HG03066 (cell line): ENCODE data around the gene ZNF587.
A peak's percentile ranks its signal among the peaks of the same experiment; 100 is the strongest.
"Not testable (repeated sequence)": the region's sequence is repeated elsewhere in the genome, so short reads cannot be mapped to it uniquely, and the experiment has no call there.

ENCODE experiments used
- ATAC-seq: cut with Tn5 transposase; IDR thresholded peaks from one replicate; pipeline ENCODE4 v1.9.1; 2021; ENCODE audit warnings: low read depth; ENCODE audit not compliant: unreplicated experiment

Gene ZNF587

GRCh38 chr19:57873883-57874799, 24.5 kb downstream of the ZNF587 start:
- not testable (repeated sequence) for ATAC-seq

GRCh38 chr19:57886046-57886445, 36.4 kb downstream of the ZNF587 start:
- ATAC-seq: no peak

GRCh38 chr19:57887195-57887941, 37.7 kb downstream of the ZNF587 start:
- ATAC-seq: no peak

GRCh38 chr19:57888107-57888559, 38.5 kb downstream of the ZNF587 start:
- ATAC-seq: no peak

DNA sequence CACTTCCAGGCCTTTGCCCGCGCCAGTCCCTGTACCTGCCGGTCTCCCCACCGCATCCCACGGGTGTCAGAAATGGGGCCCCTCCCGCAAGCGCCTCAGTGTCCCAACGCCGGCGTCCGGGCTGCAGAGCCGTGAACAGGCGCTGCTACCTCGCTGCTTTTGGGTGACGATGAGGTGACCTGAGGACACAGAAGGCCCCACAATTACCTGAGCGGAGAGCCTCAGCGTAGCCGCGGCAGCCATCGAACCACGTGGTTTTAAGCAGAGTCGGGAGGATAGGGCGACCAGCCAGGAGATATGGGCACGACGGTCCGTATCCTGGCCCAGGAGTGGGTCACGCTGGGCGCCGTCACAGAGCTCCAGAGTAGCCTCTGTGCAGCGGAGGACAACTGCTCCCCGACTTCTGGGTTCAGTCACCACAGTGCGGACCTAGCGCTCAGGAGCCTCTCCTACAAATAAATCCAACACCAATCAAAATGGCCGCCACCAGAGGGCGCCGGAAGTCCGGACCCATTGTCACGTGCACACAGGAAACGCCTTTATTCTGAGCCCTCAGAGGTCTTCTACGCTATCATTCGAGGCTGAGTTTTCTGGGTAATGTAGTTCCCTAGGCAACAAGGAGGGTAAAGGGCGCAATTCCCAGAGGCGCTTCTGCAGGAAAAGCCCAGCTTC, 39.0 kb downstream of the ZNF587 start, which contains the start of gene ZNF814:
ZNF814 (minus strand) TSS at position 478 of the 672 bp plus-strand sequence; CDS start at position 243, 235 bp downstream.
- ATAC-seq: peak; percentile 70

DNA sequence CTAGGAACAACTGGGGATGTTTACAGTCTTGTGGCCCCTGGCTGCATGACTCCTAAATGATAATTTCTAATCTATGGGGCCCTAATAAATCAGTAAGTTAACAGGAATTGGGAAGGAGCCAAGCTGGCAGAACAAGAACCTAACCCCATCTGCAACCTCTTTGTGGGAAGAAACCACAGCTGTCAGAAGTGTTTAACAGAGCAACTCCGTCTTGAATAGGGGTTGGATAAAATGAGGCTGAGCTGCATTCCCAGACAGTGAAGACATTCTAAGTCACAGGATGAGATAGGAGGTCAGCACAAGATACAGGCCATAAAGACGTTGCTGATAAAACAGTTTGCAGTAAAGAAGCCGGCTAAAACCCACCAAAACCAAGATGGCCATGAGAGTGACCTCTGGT, 41.0 kb downstream of the ZNF587 start:
- not testable (repeated sequence) for ATAC-seq

- ATAC-seq: no peak
These were observed 50.7 kb downstream of the ZNF587 start for GRCh38 chr19:57900311-57900710.

DNA sequence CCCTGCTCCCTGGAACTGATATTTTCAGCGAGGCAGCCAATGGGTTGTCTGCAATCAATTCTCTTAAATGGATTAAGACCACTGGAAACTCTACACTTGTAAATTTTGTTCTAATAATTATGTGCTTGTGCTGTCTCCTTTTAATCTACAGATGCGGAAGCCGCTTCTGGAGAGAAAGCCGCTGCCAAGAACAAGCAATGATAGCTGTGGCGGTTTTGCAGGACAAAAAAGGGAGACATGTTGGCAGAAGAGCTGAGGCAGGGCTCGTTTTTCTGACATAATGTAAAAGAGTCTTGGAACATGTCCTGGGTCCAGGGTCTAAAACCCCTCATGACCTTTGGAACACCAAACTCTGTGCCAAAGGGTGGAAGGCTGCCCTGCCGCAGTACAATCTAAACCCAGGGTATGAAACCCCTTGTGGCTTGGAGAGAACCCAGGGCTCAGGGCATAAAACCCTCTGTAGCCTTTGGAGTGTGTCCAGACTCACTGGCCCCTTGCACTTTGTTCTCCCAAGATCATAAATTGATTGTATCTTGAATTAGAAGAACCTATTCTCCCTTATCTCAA, 54.0 kb downstream of the ZNF587 start:
- ATAC-seq: no peak

DNA sequence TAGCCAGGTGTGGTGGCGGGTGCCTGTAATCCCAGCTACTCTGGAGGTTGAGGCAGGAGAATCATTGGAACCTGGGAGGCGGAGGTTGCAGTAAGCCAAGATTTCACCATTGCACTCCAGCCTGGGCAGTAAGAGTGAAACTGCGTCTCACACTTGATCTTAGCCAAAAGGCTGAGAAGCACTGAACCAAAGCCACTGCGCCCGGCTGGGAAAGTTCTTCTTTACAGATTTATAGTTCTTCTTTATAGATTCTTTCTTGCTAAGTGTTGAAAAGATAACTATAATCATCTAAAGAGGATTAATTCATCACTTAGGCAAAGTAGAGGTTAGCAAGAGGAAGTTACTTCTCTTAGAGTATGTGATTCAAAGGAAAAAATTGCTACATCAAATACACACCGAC, 55.6 kb downstream of the ZNF587 start:
- no peak for ATAC-seq

DNA sequence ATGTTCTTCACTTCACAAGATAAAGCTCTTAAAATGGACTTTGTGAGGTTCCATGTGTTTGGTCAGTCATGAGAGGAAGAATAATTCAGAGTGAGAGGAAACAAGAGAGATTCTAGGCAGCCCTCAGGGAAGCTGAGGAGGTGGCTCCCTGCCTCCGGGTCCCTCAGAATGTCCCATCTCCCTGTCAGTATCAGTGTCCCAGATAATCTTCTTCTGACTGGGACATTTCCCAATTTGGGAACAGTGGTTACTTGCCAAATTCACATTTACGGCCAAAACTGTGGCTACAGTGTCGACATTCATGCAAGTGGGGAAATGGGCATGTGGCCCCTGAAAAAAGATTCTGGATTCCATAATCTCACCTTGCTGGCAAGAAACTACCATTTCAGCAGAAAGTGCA, 57.7 kb downstream of the ZNF587 start:
- ATAC-seq: no peak

DNA sequence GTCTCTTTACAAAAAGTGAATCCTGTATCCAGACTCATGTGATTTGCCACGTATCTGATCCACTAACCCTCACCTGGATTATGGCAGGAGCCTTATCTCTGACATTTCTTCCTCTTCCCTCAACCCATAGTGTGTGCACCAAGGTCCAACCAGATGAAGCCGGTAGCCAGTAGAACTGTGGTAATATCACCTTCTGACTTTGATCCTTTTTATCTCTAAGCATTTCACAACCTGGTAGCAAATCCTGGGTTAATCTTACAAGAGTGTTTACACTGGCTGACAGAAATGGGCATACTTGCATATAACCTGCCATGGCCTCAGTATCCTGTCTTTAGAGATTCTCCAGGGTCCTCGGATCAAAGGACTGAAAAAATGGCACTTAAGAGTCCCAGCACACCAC, 64.9 kb downstream of the ZNF587 start:
- ATAC-seq: no peak
